ENCODE measurements around the gene GLS.

GRCh38 chr2:190859347-190860297 is 21.0 kb upstream of the GLS start:
- TF ChIP-seq, protein P1, sequence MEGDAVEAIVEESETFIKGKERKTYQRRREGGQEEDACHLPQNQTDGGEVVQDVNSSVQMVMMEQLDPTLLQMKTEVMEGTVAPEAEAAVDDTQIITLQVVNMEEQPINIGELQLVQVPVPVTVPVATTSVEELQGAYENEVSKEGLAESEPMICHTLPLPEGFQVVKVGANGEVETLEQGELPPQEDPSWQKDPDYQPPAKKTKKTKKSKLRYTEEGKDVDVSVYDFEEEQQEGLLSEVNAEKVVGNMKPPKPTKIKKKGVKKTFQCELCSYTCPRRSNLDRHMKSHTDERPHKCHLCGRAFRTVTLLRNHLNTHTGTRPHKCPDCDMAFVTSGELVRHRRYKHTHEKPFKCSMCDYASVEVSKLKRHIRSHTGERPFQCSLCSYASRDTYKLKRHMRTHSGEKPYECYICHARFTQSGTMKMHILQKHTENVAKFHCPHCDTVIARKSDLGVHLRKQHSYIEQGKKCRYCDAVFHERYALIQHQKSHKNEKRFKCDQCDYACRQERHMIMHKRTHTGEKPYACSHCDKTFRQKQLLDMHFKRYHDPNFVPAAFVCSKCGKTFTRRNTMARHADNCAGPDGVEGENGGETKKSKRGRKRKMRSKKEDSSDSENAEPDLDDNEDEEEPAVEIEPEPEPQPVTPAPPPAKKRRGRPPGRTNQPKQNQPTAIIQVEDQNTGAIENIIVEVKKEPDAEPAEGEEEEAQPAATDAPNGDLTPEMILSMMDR (IDR thresholded peaks at IDR 0.05), result no peak
- TF ChIP-seq POLR2A (IDR thresholded peaks at IDR 0.05), result no peak
